ENCODE results near the gene GATD1. TPM values are rescaled to one million over a fixed set of nuclear protein-coding genes. Genes with fewer than 3 reads are reported as not detected.
A peak's percentile ranks its signal among the peaks of the same experiment; 100 is the strongest.

Gene GATD1
- total and polyA plus RNA-seq, 9 of the 15 experiments (the other 6 are each of a cell fraction or from before 2014, with no cell fraction given) = 2.8 to 144 (median 36.9) TPM

DNA sequence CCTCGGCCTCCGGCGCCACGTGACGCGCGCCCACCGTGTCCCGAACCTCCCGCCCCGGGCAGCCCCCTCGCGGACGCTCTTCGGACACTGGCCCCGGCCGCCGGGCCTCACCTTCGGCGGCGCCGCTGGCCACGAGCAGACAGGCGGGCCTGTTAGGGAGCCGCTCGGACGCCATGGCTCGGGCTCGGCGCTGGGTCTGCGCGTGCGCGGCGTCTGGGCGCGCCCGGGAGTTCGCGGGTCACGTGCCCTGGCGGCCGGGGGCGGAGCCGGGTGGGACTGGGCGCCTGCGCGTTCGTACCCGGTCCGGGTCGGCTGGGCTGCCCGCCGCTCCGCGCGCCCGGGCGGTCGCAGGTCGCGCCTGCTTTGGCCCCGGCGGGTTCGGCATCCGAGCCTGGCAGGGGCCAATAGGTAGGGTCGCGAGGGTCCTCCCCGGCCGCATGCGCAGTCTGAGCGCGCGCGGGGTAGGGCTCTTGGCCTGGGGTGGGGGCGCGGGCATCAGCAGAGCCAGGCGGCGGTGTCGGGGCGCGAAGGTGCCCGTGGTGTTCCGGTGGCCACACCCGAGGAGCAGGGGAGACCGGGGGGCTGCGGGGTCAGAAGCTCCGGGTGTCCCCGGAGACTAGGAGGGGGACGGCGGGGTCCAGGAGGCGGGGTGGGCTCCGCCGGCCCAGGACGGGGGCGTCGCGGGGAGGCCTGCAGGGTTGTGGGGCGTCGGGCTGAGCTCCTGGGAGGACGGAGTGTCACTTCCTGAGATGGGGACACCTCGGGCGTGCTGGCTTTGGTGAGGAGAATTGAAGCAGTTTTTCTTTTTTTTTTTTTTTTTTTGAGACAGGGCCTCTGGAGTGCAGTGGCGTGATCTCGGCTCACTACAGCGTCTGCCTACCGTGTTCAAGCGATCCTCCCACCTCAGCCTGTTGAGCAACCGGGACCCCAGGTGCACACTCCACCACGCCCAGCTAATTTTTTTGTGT lies at the start of gene GATD1 (continued):
- TF ChIP-seq RREB1 (CRISPR knock-in tag; IDR thresholded peaks at IDR 0.05) = no peak; the same call in 1 of the 2 replicates
- TF ChIP-seq HNRNPH1 (optimal IDR thresholded peaks at IDR 0.05; ENCODE audit: low read depth, low read length) = no peak
- TF ChIP-seq, protein P1, sequence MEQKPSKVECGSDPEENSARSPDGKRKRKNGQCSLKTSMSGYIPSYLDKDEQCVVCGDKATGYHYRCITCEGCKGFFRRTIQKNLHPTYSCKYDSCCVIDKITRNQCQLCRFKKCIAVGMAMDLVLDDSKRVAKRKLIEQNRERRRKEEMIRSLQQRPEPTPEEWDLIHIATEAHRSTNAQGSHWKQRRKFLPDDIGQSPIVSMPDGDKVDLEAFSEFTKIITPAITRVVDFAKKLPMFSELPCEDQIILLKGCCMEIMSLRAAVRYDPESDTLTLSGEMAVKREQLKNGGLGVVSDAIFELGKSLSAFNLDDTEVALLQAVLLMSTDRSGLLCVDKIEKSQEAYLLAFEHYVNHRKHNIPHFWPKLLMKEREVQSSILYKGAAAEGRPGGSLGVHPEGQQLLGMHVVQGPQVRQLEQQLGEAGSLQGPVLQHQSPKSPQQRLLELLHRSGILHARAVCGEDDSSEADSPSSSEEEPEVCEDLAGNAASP (IDR thresholded peaks at IDR 0.05) = no peak
- TF ChIP-seq FOXJ2 (tag; IDR thresholded peaks at IDR 0.05) = no peak
- no peak for TF ChIP-seq MXI1 (IDR thresholded peaks at IDR 0.05; ENCODE audit: low read depth, low read length)
- TF ChIP-seq ZZZ3 (IDR thresholded peaks at IDR 0.05) = no peak
- no peak for TF ChIP-seq ZNF79 (CRISPR knock-in tag; IDR thresholded peaks at IDR 0.05; ENCODE audit: low read depth)
- no peak for TF ChIP-seq ZBTB5 (IDR thresholded peaks at IDR 0.05)
- TF ChIP-seq, protein P2, sequence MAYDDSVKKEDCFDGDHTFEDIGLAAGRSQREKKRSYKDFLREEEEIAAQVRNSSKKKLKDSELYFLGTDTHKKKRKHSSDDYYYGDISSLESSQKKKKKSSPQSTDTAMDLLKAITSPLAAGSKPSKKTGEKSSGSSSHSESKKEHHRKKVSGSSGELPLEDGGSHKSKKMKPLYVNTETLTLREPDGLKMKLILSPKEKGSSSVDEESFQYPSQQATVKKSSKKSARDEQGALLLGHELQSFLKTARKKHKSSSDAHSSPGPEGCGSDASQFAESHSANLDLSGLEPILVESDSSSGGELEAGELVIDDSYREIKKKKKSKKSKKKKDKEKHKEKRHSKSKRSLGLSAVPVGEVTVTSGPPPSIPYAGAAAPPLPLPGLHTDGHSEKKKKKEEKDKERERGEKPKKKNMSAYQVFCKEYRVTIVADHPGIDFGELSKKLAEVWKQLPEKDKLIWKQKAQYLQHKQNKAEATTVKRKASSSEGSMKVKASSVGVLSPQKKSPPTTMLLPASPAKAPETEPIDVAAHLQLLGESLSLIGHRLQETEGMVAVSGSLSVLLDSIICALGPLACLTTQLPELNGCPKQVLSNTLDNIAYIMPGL (CRISPR knock-in tag; IDR thresholded peaks at IDR 0.05) = peak; percentile 1; the same call in 1 of the 2 replicates
- no peak for TF ChIP-seq NFXL1 (CRISPR knock-in tag; IDR thresholded peaks at IDR 0.05)
- TF ChIP-seq RBM17 (IDR thresholded peaks at IDR 0.05; ENCODE audit: borderline replicate concordance, low read depth, low read length) = no peak
- no peak for TF ChIP-seq U2AF1 (optimal IDR thresholded peaks at IDR 0.05; ENCODE audit: low read depth, low read length)
- TF ChIP-seq ZNF165 (CRISPR knock-in tag; IDR thresholded peaks at IDR 0.05; ENCODE audit: borderline replicate concordance) = no peak
- no peak for TF ChIP-seq RFX5 (IDR thresholded peaks at IDR 0.05; ENCODE audit: low read depth, low read length)
- TF ChIP-seq POLR2G (IDR thresholded peaks at IDR 0.05; ENCODE audit: low read depth, low read length) = peak; percentile 89
- no peak for TF ChIP-seq NFRKB (IDR thresholded peaks at IDR 0.05; ENCODE audit: low read depth)
- TF ChIP-seq BMI1 (IDR thresholded peaks at IDR 0.05; ENCODE audit: low read length) = no peak

Measured in K562 (cell line).